OCI-LY3 (cell line): ENCODE results near the gene BCL11B.

Source experiments
- CTCF ChIP-seq: fragments of 200-600, 300-600 bp; sonication (generic); IDR thresholded peaks from 2 replicates; pipeline ENCODE4 v1.5.1; 2014; ENCODE audit warnings: antibody characterized with exemption, low read length, low read depth
- EZH2phosphoT487 ChIP-seq: fragments of 200-600 bp; shearing (Covaris generic); IDR thresholded peaks from 2 replicates; pipeline ENCODE4 v1.6.1; 2018; ENCODE audit warnings: antibody characterized with exemption, mixed run types, low read depth

DNA sequence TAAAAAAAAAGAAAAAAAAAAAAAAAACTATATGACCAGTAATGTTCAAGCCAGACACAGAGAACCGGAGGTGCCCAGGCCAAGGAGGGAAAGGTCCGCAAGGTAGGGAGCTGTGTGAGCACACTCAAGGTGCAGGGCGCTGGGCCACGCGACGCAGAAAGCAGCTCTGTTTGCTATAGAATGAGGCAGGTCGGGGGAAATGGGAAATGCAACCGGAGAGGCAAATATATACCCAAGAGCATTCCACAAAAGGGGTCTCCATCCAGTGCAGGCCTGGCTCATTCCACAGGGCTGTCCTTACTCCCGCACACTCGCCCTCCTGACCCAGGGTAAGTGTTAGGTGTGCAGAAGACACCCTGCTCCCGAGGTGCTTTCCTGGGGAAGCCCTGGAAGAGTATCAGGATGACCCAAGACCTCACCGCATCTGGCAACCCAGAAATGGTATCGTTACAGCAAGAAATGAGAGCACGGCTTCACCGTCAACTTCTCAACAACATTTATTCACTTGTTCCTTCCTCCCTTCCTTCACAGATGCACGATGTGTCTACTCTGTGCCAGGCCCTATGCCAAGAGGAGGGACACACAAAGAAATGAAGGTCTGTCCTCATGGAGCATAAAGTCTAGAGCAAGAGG, 86.4 kb downstream of the BCL11B start:
- TF ChIP-seq CTCF (no peak), EZH2phosphoT487 (no peak)
